Measurements from ENCODE around the gene KRTAP25-1.

KRTAP25-1 gene, protein sequence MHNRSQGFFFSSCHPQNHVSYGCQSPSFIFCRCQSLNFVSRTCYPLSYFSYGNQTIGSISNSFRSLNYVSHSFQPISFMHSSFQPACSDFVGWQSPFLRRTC

DNA sequence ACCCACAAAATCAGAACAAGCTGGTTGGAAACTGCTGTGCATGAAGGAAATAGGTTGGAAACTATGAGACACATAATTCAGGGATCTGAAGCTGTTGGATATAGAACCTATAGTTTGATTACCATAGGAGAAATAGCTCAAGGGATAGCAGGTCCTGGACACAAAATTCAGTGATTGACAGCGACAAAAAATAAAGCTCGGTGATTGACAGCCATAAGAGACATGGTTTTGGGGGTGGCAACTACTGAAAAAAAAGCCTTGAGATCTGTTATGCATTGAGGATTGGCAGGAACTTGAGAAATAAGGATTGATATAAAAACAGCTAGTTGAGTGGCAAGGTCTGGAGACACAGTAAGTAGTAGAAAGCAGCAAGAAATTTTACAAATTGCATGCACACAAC is at the start of gene KRTAP25-1:
KRTAP25-1 (minus strand) TSS at position 300 of the 400 bp plus-strand sequence; CDS start at position 276, 24 bp downstream.
- TF ChIP-seq, protein P1, sequence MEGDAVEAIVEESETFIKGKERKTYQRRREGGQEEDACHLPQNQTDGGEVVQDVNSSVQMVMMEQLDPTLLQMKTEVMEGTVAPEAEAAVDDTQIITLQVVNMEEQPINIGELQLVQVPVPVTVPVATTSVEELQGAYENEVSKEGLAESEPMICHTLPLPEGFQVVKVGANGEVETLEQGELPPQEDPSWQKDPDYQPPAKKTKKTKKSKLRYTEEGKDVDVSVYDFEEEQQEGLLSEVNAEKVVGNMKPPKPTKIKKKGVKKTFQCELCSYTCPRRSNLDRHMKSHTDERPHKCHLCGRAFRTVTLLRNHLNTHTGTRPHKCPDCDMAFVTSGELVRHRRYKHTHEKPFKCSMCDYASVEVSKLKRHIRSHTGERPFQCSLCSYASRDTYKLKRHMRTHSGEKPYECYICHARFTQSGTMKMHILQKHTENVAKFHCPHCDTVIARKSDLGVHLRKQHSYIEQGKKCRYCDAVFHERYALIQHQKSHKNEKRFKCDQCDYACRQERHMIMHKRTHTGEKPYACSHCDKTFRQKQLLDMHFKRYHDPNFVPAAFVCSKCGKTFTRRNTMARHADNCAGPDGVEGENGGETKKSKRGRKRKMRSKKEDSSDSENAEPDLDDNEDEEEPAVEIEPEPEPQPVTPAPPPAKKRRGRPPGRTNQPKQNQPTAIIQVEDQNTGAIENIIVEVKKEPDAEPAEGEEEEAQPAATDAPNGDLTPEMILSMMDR (IDR thresholded peaks at IDR 0.05): no peak

DNA sequence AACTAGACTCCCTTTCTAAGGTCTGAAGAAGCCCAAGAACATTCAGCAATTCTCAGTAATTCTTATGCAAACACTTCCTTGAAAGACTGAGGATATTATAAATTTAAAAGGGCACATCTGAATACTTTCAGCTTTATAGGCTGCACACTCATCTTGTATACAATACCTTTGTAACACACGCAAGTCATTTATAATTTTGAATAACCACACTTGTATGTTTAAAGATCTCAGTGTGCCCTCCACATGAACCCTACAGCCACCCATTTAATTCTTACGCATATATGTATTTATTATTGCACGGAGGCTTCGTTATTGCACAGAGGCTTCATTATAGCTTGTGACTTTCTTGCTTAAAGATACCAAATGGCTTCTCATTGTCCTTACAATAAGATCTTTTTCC is 49.4 kb upstream of the KRTAP25-1 start:
- TF ChIP-seq, protein P1 (IDR thresholded peaks at IDR 0.05): no peak

DNA sequence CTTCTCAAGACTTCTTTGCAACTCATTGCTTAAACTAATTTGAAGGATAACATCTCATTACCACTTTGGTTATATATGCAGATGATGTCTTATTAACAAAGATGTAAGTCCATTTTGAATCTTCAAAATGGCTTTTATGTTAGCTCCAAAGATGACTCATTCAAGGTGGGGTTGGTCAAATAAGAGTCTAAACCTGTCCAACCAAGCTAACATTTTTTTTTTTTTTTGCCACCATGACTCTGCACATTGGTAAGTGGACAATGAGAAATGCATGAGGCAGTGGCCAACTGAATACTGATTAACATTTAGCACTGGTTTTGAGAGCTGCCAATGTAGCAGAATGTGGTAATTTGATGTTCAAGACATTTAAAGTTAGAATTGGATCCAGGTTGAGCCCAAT is 48.5 kb upstream of the KRTAP25-1 start:
- TF ChIP-seq, protein P1 (IDR thresholded peaks at IDR 0.05): no peak

DNA sequence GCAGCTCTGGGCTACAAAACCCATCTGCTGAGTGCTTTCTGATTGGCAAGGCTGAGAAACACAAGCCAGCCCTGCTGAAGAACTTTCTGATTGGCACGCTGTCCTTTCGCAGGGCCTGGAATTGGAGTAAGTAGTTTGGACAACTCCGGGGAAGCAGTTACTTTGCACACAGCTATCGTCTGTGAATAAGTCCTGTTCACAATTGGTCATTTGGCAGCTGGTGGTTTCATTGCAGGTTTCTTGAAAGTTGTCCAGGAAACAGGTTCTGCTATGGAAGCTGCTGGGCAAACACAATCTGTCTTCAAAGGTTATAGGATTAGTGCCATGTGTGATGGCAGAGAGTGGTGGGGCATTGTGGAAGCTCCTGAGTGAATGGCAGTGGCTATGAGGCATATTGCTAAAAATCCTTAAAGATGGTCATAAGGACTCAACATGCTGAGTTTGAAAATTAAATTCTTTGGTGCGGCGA is 48.0 kb upstream of the KRTAP25-1 start, which contains the start of gene KRTAP27-1:
KRTAP27-1 (minus strand) TSS at position 419 of the 469 bp plus-strand sequence; CDS start at position 393, 26 bp downstream.
- TF ChIP-seq, protein P1 (IDR thresholded peaks at IDR 0.05): no peak

DNA sequence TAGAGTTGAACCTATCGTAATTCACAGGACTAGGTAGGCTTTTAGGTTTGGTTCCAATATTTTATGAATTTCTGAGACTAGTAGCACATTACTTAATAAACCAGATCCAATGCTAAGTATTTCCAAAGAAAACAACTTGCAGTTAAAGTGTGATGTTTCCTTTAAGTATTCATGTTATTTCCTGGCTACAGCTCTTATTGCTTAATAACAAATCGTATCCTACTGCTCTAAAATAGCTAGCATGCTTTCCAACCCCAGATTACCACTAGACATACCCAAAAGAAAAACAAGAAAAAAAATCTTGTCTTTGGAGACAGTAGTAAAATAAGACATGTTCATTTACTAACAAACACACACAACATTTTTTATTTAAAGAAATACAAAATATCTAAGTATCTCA is 47.3 kb upstream of the KRTAP25-1 start:
- TF ChIP-seq, protein P1 (IDR thresholded peaks at IDR 0.05): no peak

DNA sequence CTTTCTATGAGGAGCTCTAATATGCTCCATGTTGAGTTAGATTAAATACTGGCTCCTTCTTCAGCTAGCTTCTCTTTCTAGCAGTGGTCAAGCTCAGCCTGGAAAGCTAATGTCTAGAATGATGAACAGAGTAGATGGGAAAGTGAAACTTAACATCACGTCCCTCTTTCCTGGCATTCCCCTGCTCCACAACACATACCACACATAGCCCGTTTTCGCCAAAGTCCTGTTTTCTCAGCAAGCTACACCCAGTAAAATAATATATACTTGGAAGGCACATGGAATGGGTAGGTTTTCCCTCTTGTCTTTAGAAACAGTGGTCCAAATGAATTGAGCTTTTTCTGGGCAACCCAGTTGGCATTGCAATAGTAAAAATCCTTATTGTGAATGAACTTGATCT is 44.4 kb upstream of the KRTAP25-1 start:
- TF ChIP-seq, protein P1 (IDR thresholded peaks at IDR 0.05): no peak

DNA sequence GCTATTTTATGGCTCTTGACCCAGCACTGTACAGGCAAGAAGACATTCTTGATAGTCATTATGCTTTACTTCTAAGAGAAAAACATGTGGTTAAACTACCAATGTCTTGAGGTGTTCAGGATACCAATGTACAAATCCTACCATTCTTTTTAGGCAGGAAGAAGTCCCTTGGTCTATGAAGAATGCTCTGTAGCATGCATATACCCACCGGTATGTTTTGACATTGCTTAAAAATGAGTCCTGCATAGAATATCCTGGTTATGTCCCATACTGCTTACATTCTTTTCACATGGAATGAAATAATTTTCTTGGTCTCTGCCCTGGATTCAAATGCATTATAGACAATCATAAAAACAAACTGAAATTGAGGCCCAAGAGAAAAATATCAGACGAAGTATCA is 43.4 kb upstream of the KRTAP25-1 start:
- TF ChIP-seq, protein P1 (IDR thresholded peaks at IDR 0.05): no peak

Measured in LNCAP (cell line).